ENCODE measurements around the gene FBXL16. TPM values are rescaled to one million over a fixed set of nuclear protein-coding genes. Genes with fewer than 3 reads are reported as not detected.

FBXL16 gene
- total RNA-seq, 2 donors from 2014 or later, result 8.8 TPM

DNA sequence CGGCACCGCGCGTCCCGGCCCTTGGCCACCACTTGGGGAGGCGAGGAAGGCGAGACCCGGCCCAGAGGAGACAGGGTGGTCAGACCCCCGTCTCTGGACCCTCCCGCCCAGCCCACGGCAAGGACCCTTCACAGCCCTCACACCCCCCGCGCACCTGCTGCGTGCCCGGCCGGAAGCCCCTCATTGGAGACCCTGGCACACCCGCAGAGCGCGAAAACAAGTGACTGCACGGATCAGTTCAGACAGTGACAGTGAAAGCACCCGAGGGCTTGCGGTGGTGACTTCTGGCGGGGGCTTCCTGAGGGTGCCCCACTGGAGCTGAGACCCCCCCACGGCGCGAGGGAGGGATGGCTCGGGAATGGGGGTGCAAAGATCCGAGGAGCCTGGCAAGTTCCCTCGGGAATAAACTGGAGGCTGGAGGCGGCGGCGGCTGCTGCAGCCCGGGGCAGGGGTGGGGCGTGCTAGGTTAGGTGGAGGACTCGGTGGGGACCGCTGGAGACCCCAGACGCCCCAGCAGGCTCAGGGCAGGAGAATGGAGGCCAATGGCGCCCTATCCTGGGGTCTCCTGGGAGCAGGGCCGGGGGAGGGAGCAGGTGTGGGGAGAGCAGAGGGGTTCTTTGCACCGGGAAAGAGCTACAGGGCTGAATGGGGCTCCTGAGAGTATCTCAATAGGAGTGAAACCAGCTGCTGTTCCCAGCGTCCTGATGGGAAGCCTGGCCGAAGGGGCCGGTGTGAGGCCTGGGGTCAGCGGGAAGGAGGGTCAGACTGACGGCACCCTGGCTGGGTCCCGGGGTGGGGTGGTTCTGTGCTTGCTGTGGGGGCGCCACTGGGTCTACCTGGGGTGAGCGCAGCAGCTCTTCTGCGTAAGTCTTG lies 824 bp upstream of the FBXL16 start:
- H3K27ac Mint-ChIP-seq, result no peak overlapping the region
- no peaks in the 10 kb centered on the region for H3K9me3 Mint-ChIP-seq
- no peaks in the 10 kb centered on the region for H3K4me1 Mint-ChIP-seq (ENCODE audit: low read depth)
- ATAC-seq (replicated peaks in 1 of 2) (no peak), DNase-seq (no peak)
- H3K4me3 Mint-ChIP-seq, result no peak overlapping the region
- H3K27me3 Mint-ChIP-seq (ENCODE audit: low read depth), result peaks cover 49% of the 10 kb centered on the region
- H3K36me3 Mint-ChIP-seq (ENCODE audit: insufficient read depth in 2 of 2), result no peaks in the 10 kb centered on the region

DNA sequence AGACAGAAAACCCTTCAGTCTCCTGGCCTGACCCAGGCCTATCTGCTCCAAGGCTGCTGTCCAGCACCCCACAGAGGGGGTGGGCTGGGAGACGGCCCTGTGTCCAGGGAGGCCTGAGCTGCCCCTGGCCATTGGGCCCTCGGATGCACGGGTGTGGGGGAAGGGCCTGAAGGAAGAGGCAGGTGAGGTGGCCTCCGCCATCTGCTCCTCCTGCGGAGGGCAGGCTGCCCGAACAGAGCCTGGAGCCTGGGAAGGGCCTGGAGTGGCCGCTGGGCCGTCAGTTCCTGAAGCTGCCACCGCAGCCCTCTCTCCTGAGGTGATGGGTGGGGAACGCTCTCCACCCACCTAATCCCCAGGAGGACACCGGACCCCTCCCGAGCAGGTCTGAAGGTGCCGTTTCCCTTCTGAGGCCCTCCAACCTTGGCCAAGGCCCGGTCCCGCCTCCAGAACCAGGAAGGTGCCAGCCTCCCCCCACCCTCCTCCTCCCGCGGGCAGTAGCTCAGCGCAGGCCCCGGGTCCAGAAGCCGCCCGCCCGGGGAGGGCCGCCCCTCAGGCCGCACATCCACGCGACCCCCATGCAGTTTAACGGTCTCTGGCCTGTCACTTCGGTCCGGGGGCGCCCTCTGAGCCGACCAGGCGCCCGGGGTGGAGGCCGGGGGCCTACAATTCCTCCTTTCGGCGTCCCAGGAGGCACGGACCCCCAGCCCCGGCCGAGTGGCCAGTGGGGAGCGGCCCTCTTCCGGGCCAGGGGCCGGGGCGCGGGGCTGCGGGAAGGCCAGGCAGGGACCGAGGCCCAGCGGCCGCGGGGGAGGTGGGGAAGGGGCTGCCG lies 835 bp downstream of the FBXL16 start:
- Mint-ChIP-seq H3K4me1 (ENCODE audit: low read depth) (no peaks in the 10 kb centered on the region), H3K27ac (no peak overlapping the region), H3K9me3 (no peaks in the 10 kb centered on the region), H3K36me3 (ENCODE audit: insufficient read depth in 2 of 2) (no peaks in the 10 kb centered on the region), H3K27me3 (ENCODE audit: low read depth) (peaks cover 53% of the 10 kb centered on the region), H3K4me3 (peak overlapping the region in 1 of 2 donors; percentile 27)
- ATAC-seq (replicated peaks in 1 of 2) (no peak), DNase-seq (no peak)

- no peaks in the 10 kb centered on the region for H3K9me3 Mint-ChIP-seq
- H3K4me3 Mint-ChIP-seq, result no peak overlapping the region
Measured at GRCh38 chr16:704047-704446, 1.6 kb downstream of the FBXL16 start.

DNA sequence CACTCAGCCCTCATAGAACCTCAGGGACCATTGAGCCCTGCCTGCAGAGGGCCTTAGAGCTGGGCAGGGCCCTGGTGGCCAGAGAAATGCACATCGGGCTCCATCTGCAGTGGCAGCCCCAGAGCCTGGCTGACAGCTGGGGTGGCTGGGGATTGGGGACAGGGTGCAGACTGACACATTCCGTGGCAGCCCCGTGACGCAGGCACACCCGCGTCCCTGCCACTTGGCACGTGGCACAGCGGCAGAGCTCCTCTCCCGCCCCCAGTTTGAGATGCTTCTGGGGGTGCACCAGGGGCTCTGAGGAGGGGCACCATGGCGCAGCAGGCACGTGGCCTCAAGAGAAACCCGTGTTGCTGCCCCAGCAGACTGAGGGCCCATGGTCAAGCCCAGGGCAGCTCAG lies 2.2 kb downstream of the FBXL16 start:
- H3K36me3 Mint-ChIP-seq (ENCODE audit: insufficient read depth in 2 of 2), result no peaks in the 10 kb centered on the region
- H3K27ac Mint-ChIP-seq, result no peak overlapping the region
- no peak overlapping the region for H3K4me3 Mint-ChIP-seq
- no peaks in the 10 kb centered on the region for H3K4me1 Mint-ChIP-seq (ENCODE audit: low read depth)
- DNase-seq, result no peak
- ATAC-seq (replicated peaks in 1 of 2), result no peak
- no peaks in the 10 kb centered on the region for H3K9me3 Mint-ChIP-seq
- peaks cover 51% of the 10 kb centered on the region for H3K27me3 Mint-ChIP-seq (ENCODE audit: low read depth)

More at GRCh38 chr16:704047-704446, 1.6 kb downstream of the FBXL16 start:
- Mint-ChIP-seq H3K27ac (no peak overlapping the region), H3K36me3 (ENCODE audit: insufficient read depth in 2 of 2) (no peaks in the 10 kb centered on the region), H3K27me3 (ENCODE audit: low read depth) (peaks cover 53% of the 10 kb centered on the region), H3K4me1 (ENCODE audit: low read depth) (no peaks in the 10 kb centered on the region)
- DNase-seq, result no peak
- ATAC-seq (replicated peaks in 1 of 2), result no peak

DNA sequence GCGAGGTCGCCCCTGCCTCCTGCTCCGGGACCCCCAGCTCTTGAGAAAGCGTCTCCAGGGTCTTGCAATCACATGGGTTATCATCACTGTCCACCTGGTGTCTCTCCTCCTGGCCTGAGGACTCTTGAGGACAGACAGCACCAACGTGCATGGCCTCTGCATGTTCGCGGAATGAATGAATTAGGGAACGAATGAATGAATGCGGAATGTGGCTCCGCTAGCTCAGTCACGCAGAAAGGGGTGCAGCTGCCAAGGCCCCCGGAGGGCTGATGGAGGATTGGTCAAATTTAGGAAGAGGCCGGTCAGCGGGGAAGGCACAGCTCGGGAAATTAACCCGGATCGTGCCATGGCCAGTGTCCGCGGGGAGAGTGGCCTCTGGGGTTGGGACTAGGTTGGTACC lies 3.3 kb downstream of the FBXL16 start:
- DNase-seq, result no peak
- no peak for ATAC-seq (replicated peaks in 1 of 2)
- peaks cover 40% of the 10 kb centered on the region for H3K27me3 Mint-ChIP-seq (ENCODE audit: low read depth)
- H3K36me3 Mint-ChIP-seq (ENCODE audit: insufficient read depth in 2 of 2), result no peaks in the 10 kb centered on the region
- H3K4me3 Mint-ChIP-seq, result no peak overlapping the region
- no peaks in the 10 kb centered on the region for H3K9me3 Mint-ChIP-seq
- H3K4me1 Mint-ChIP-seq (ENCODE audit: low read depth), result no peaks in the 10 kb centered on the region
- no peak overlapping the region for H3K27ac Mint-ChIP-seq

DNA sequence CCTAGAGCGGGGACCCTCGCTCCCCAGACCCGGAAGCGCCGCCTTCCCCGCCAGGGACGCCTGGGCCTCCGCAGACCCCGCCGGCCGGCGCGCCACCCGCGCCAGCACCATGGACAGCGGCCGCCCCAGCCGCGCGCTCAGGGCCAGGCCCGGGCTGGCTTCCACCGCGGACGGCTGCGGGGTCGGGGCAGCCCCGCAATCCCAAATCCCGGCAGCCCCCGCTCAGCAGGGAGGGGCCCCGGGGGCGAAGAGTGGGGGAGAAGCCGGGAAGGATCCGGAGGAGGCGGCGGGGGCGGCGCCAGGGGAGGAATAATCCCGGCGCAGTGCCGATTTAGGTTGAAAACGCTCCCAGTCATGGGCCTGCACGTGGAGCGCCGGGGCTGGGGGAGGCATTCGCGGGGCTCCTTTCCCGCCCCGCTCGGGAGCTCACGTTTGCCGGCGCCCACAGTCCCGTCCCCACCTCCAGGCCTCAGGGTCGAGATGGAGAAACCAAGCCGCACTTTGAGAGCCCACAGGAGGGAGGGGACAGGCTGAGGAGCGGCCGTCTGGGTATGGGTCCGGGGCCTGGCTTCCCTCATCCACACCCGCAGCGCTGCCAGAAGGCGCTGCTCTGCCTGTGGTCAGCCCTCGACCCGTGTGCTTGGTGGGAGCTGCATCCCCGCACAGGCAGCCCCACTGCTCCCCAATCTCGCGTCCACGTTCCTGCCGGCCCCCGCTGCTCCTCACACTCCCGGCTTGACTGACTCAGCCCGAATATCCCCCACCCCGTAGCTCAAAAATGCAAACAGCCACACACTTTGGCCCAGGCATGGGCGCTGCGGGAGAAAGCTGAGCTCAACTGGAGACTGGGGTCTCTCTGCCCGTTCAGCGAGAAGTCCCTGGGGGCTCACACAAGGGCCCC lies 4.7 kb downstream of the FBXL16 start:
- H3K4me1 Mint-ChIP-seq (ENCODE audit: low read depth), result no peaks in the 10 kb centered on the region
- ATAC-seq (replicated peaks in 1 of 2) (peak; percentile 51 to 64), DNase-seq (peak; percentile 54 to 63)
- H3K4me3 Mint-ChIP-seq, result no peak overlapping the region
- H3K9me3 Mint-ChIP-seq, result no peaks in the 10 kb centered on the region
- peaks cover 28% of the 10 kb centered on the region for H3K27me3 Mint-ChIP-seq (ENCODE audit: low read depth)
- no peaks in the 10 kb centered on the region for H3K36me3 Mint-ChIP-seq (ENCODE audit: insufficient read depth in 2 of 2)
- no peak overlapping the region for H3K27ac Mint-ChIP-seq

DNA sequence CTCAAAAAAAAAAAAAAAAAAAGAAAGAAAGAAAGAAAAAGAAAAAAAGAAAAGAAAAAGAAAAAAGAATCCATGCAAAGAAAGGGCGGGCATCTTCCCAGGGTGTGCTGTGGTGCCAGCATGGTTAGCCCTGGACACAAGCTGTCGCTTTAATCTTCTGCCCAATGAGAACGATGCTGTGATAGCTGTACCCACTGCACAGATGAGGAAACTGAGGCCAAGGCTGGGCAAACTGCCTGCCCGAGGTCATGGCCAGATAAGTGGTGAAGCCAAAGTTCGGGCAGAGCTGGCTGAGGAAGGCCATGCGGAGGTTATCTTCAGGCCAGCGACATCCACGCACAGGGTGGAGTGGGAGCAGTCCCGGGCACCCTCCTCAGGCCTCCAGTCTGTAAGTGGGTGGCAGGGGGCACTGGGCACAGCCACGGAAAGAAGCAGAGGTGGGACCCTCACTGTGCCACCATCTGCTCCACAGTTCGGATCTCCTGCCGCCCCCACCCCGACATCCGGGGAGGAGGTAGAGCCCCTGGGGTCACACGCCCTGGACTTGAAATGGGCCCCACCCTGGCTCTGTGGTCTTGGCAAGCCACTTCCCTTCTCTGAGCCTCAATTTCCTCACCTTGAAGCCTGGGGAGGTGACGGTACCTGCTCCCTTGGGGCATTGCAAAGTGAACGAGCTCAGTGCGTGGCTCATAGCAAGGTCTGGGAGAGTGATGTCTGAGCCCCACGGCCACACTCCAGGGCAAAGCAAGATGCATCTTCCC lies 6.5 kb downstream of the FBXL16 start:
- Mint-ChIP-seq H3K36me3 (ENCODE audit: insufficient read depth in 2 of 2) (no peaks in the 10 kb centered on the region), H3K4me1 (ENCODE audit: low read depth) (peaks cover 6% of the 10 kb centered on the region), H3K27me3 (ENCODE audit: low read depth) (peaks cover 23% of the 10 kb centered on the region), H3K27ac (no peak overlapping the region), H3K9me3 (no peaks in the 10 kb centered on the region), H3K4me3 (no peak overlapping the region)
- DNase-seq (no peak), ATAC-seq (replicated peaks in 1 of 2) (no peak)

DNA sequence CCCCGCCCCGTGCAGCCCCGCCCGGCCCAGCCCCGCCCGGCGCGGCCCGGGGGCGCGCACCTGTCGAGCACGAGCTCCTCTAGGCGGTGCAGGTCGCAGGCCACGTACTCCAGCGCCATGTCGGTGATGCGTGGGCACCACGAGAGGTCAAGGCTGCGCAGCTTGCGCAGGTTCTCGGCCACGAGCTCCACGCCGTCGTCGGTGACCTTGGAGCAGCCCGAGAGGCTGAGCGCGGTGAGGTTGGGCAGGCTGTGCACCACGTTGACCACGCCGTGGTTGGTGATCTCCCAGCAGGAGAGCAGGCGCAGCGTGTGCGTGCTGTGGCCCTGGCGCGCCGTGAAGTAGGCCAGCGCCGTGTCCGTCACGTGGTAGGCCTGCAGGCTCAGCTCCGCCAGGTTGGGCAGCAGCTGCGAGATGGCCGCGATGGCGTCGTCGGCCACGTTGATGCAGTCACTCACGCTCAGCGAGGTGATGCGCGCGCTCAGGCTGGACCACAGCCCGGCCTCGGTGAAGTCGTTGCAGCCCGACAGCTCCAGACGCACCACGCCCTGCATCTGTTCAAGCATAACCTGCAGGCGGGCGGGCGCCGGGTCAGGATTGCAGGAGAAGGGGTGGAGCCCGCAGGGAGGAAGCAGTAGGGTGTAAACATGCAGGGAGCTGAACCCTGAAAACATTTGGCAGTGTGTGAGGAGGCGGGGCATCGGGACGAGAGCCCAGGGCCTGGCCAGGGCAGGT lies 10.1 kb downstream of the FBXL16 start:
- Mint-ChIP-seq H3K4me3 (peak overlapping the region; percentile 88 to 90), H3K27ac (no peak overlapping the region), H3K36me3 (ENCODE audit: insufficient read depth in 2 of 2) (no peaks in the 10 kb centered on the region), H3K4me1 (ENCODE audit: low read depth) (peaks cover 6% of the 10 kb centered on the region), H3K9me3 (no peaks in the 10 kb centered on the region), H3K27me3 (ENCODE audit: low read depth) (no peaks in the 10 kb centered on the region)
- DNase-seq (peak; percentile 80 to 82), ATAC-seq (replicated peaks in 1 of 2) (peak; percentile 86 to 88)

- H3K27ac Mint-ChIP-seq, result no peak overlapping the region
- peak overlapping the region; percentile 78 to 88 for H3K4me3 Mint-ChIP-seq
- peaks cover 6% of the 10 kb centered on the region for H3K4me1 Mint-ChIP-seq (ENCODE audit: low read depth)
- ATAC-seq (replicated peaks in 1 of 2) (peak in 1 of 2 donors; percentile 2), DNase-seq (no peak)
- H3K9me3 Mint-ChIP-seq, result no peaks in the 10 kb centered on the region
- H3K36me3 Mint-ChIP-seq (ENCODE audit: insufficient read depth in 2 of 2), result peaks cover 1% of the 10 kb centered on the region in 2 donors
- H3K27me3 Mint-ChIP-seq (ENCODE audit: low read depth), result no peaks in the 10 kb centered on the region
Measured at GRCh38 chr16:694863-695354, 10.7 kb downstream of the FBXL16 start.

DNA sequence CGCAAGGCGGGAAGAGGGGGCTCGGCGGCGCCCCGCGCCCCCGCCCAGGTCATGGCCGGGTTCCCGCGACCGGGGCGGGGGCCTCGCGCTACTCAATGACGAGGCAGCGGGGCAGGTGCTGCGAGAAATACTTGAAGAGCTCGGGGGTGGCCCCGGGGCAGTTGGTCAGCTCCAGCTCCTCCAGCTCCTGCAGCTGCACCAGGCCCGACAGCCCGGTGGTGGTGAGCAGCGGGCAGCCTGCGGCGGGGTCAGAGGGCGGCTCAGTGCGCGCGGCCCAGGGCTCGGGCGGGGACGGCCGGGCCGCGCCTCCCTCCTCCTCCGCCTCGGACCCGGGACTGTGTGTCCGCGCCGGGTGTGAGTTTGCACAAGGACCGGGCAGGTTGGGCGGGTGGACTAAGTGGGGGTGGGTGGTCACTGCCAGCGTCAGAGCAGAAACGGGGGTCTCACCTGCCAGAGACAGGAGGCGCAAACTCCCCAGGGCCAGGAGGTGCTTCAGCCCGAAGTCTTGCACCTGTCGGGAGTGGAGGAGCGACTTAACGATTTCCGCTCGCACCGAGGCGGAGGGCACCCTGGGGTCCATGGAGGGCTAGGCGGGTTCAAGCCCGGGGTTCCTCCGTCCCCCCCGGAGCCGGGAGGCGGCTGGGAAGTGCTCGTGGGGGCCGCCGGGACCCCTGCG lies 11.3 kb downstream of the FBXL16 start:
- H3K27ac Mint-ChIP-seq, result no peak overlapping the region
- no peak for ATAC-seq (replicated peaks in 1 of 2)
- H3K4me3 Mint-ChIP-seq, result peak overlapping the region; percentile 78 to 88
- H3K36me3 Mint-ChIP-seq (ENCODE audit: insufficient read depth in 2 of 2), result peaks cover 1% of the 10 kb centered on the region in 2 donors
- H3K9me3 Mint-ChIP-seq, result no peaks in the 10 kb centered on the region
- DNase-seq, result no peak
- H3K27me3 Mint-ChIP-seq (ENCODE audit: low read depth), result no peaks in the 10 kb centered on the region
- H3K4me1 Mint-ChIP-seq (ENCODE audit: low read depth), result peaks cover 9% of the 10 kb centered on the region

DNA sequence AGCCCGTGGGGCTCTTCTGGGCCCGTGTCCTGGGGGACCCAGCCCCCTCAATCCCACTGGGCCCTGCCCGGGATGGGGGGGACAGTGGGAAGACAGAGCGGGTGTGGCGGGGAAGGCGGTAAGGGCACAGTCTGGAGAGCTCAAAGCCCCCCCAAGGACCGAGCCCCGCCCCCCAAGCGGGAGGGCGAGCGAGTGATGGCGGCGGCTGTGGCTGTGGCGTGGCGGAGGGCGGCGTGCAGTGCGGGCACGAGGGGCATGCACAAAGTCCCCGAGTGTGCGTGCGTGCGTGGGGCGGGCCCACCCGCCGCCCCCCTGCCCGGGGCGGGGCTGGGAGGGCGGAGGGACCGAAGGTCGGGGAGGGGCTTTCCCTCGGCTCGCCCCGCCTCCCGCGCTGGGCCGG lies 11.8 kb downstream of the FBXL16 start:
- H3K27me3 Mint-ChIP-seq (ENCODE audit: low read depth), result no peaks in the 10 kb centered on the region
- H3K4me3 Mint-ChIP-seq, result peak overlapping the region; percentile 59 to 71
- H3K9me3 Mint-ChIP-seq, result no peaks in the 10 kb centered on the region
- ATAC-seq (replicated peaks in 1 of 2) (no peak), DNase-seq (no peak)
- peaks cover 14% of the 10 kb centered on the region for H3K4me1 Mint-ChIP-seq (ENCODE audit: low read depth)
- peaks cover 1% of the 10 kb centered on the region in 2 donors for H3K36me3 Mint-ChIP-seq (ENCODE audit: insufficient read depth in 2 of 2)
- H3K27ac Mint-ChIP-seq, result no peak overlapping the region

Data from activated T-cell treated with anti-CD3 and anti-CD28 coated beads, Interleukin-2, amount 50 U/mL, for 72 hours (primary cell).